H1 (cell line): ENCODE results near the gene EFHC1. TPM values are rescaled to one million over a fixed set of nuclear protein-coding genes. Genes with fewer than 3 reads are reported as not detected.

Experiments used
- CTCF ChIA-PET: fragments of 300-600 bp; sonication (Branson Sonifier 250); formaldehyde crosslinking; loops from one replicate; lab custom pipeline; 2021; ENCODE audit not compliant: partially characterized antibody; lab: Charles Lee
- POLR2A ChIA-PET: fragments of 300-600 bp; sonication (Branson Sonifier 250); formaldehyde crosslinking; loops from one replicate; lab custom pipeline; 2021; ENCODE audit warnings: inconsistent platforms; ENCODE audit not compliant: partially characterized antibody; lab: Charles Lee
- DNase-seq, 2 experiments: peaks; one replicate each; pipeline versions ENCODE4 v3.0.0 to v3.0.0-alpha.2; 2010 to 2022; ENCODE audit warnings: low spot score in 2 of 2, low read depth in 1 of 2, mixed read lengths in 1 of 2
- FAIRE-seq: peaks from 2 replicates; lab custom pipeline; 2011; peaks lifted over from hg19 to GRCh38; lab: Jason Lieb, UNC
- H2AFZ ChIP-seq: 2 replicates; pipeline ENCODE4 v1.8.1; 2012; ENCODE audit warnings: low read length, inconsistent platforms
- H2AK5ac ChIP-seq: 2 replicates; pipeline ENCODE4 v1.6.1; 2013; ENCODE audit warnings: low read depth, low read length
- H2BK120ac ChIP-seq: replicated peaks from 2 replicates; pipeline ENCODE3; 2013; ENCODE audit warnings: low read depth, low read length, inconsistent platforms
- H2BK12ac ChIP-seq: 2 replicates; pipeline ENCODE4 v1.6.1; 2013; ENCODE audit warnings: low read depth, low read length
- H2BK15ac ChIP-seq: 2 replicates; pipeline ENCODE4 v1.6.1; 2013; ENCODE audit warnings: low read length
- H2BK20ac ChIP-seq: 2 replicates; pipeline ENCODE4 v1.6.1; 2013; ENCODE audit warnings: low read length
- H2BK5ac ChIP-seq: 2 replicates; pipeline ENCODE4 v1.6.1; 2013; ENCODE audit warnings: low read depth, low read length
- H3K14ac ChIP-seq: 2 replicates; pipeline ENCODE4 v1.6.1; 2013; ENCODE audit warnings: inconsistent platforms; ENCODE audit not compliant: insufficient read length
- H3K18ac ChIP-seq: 2 replicates; pipeline ENCODE4 v1.6.1; 2013; ENCODE audit warnings: low read length; ENCODE audit errors: extremely low read depth
- H3K23ac ChIP-seq: 2 replicates; pipeline ENCODE4 v1.6.1; 2013; ENCODE audit warnings: inconsistent platforms; ENCODE audit not compliant: insufficient read length
- H3K23me2 ChIP-seq: 2 replicates; pipeline ENCODE4 v1.6.1; 2013; ENCODE audit warnings: low read depth, low read length
- H3K27ac ChIP-seq: 2 replicates; pipeline ENCODE4 v1.6.1; 2011; ENCODE audit warnings: low read depth, low read length, inconsistent platforms
- H3K27me3 ChIP-seq, 4 experiments: replicated peaks in 1 of 4; 1 replicate in 1 of 4; 2 replicates in 3 of 4; pipeline versions ENCODE4 v1.6.1 to v1.8.1; 2011 to 2013; ENCODE audit warnings: low read length in 3 of 4, mild to moderate bottlenecking in 3 of 4, inconsistent platforms in 2 of 4, mixed read lengths in 2 of 4, moderate library complexity in 1 of 4; ENCODE audit not compliant: control insufficient read depth in 3 of 4, insufficient read depth in 3 of 4; ENCODE audit errors: extremely low read depth in 1 of 4
- H3K36me3 ChIP-seq, 4 experiments: 2 replicates each; pipeline versions ENCODE4 v1.6.1 to v1.8.1; 2011 to 2013; ENCODE audit warnings: mild to moderate bottlenecking in 4 of 4, low read length in 3 of 4, moderate library complexity in 2 of 4, control low read depth in 1 of 4, inconsistent platforms in 1 of 4; ENCODE audit not compliant: insufficient read depth in 4 of 4, control insufficient read depth in 2 of 4
- H3K4ac ChIP-seq: replicated peaks from 2 replicates; pipeline ENCODE3; 2013; ENCODE audit warnings: low read length, low read depth, mixed read lengths, inconsistent platforms; ENCODE audit not compliant: insufficient read length
- H3K4me1 ChIP-seq, 4 experiments: replicated peaks in 1 of 4; 1 replicate in 1 of 4; 2 replicates in 3 of 4; pipeline versions ENCODE4 v1.6.1 to v1.8.1; 2011 to 2013; ENCODE audit warnings: low read length in 3 of 4, inconsistent platforms in 2 of 4, mixed read lengths in 1 of 4; ENCODE audit not compliant: insufficient read depth in 4 of 4, control insufficient read depth in 3 of 4
- H3K4me2 ChIP-seq, 2 experiments: 2 replicates each; pipeline versions ENCODE4 v1.6.1 to v1.8.1; 2011 to 2013; ENCODE audit warnings: low read depth in 2 of 2, low read length in 2 of 2, control low read depth in 1 of 2, inconsistent platforms in 1 of 2, mild to moderate bottlenecking in 1 of 2; ENCODE audit not compliant: insufficient read depth in 1 of 2
- H3K4me3 ChIP-seq, 4 experiments: fragments of 200-600, 300-600 bp in 1 of 4; sonication (generic), shearing (Covaris generic), sonication (Bioruptor Twin) in 1 of 4; 2 replicates each; pipeline versions ENCODE4 v1.5.1 to v1.8.1; 2011 to 2016; ENCODE audit warnings: low read length in 4 of 4, low read depth in 3 of 4, control low read depth in 2 of 4, inconsistent platforms in 2 of 4, mild to moderate bottlenecking in 2 of 4, mixed read lengths in 1 of 4, moderate library complexity in 1 of 4; ENCODE audit not compliant: insufficient read depth in 2 of 4; ENCODE audit errors: extremely low read depth in 1 of 4
- H3K56ac ChIP-seq: replicated peaks from 2 replicates; pipeline ENCODE3; 2013; ENCODE audit warnings: low read depth, mild to moderate bottlenecking, mixed read lengths, low read length, inconsistent platforms; ENCODE audit not compliant: insufficient read length
- H3K79me1 ChIP-seq: 2 replicates; pipeline ENCODE4 v1.6.1; 2013; ENCODE audit warnings: low read depth, low read length, control low read depth
- H3K79me2 ChIP-seq, 2 experiments: 2 replicates each; pipeline versions ENCODE4 v1.6.1 to v1.8.1; 2012 to 2013; ENCODE audit warnings: low read length in 2 of 2, mild to moderate bottlenecking in 2 of 2, inconsistent platforms in 1 of 2; ENCODE audit not compliant: insufficient read depth in 2 of 2, control insufficient read depth in 1 of 2
- H3K9ac ChIP-seq, 4 experiments: replicated peaks in 1 of 4; 1 replicate in 1 of 4; 2 replicates in 3 of 4; pipeline versions ENCODE4 v1.6.1 to v1.8.1; 2011 to 2013; ENCODE audit warnings: low read depth in 3 of 4, low read length in 3 of 4, control low read depth in 2 of 4, mild to moderate bottlenecking in 2 of 4, moderate library complexity in 2 of 4, inconsistent platforms in 1 of 4; ENCODE audit errors: extremely low read depth in 1 of 4
- H3K9me3 ChIP-seq, 2 experiments: 2 replicates each; pipeline versions ENCODE4 v1.6.1 to v1.8.1; 2012 to 2013; ENCODE audit warnings: mild to moderate bottlenecking in 2 of 2, moderate library complexity in 2 of 2, control low read depth in 1 of 2, inconsistent platforms in 1 of 2, low read depth in 1 of 2, low read length in 1 of 2, mixed read lengths in 1 of 2; ENCODE audit not compliant: insufficient read depth in 2 of 2
- H4K20me1 ChIP-seq, 2 experiments: replicated peaks in 1 of 2; 2 replicates each; pipeline versions ENCODE3 to v1.8.1; 2011 to 2013; ENCODE audit warnings: inconsistent platforms in 2 of 2, low read length in 2 of 2, mild to moderate bottlenecking in 1 of 2; ENCODE audit not compliant: insufficient read depth in 2 of 2, control insufficient read depth in 1 of 2
- H4K5ac ChIP-seq: 2 replicates; pipeline ENCODE4 v1.6.1; 2013; ENCODE audit warnings: low read length, low read depth, mixed read lengths, inconsistent platforms; ENCODE audit not compliant: insufficient read length
- H4K8ac ChIP-seq: 2 replicates; pipeline ENCODE4 v1.8.0; 2013; ENCODE audit warnings: mild to moderate bottlenecking, moderate library complexity, low read length, inconsistent platforms; ENCODE audit not compliant: insufficient read depth; ENCODE audit errors: extremely low read depth
- H4K91ac ChIP-seq: replicated peaks from 2 replicates; pipeline ENCODE3; 2013; ENCODE audit warnings: low read length, mixed read lengths, inconsistent platforms; ENCODE audit not compliant: insufficient read length
- PHF8 ChIP-seq: fragments of 200-600 bp; sonication (generic); conservative IDR thresholded peaks from 2 replicates; pipeline ENCODE4 v1.7.1; 2012; ENCODE audit warnings: low read depth, mild to moderate bottlenecking, inconsistent platforms, low read length, moderate library complexity
- POLR2A ChIP-seq, 2 experiments: IDR thresholded peaks; 1 replicate in 1 of 2; 2 replicates in 1 of 2; pipeline ENCODE4 v1.6.1; 2011; ENCODE audit warnings: low read depth in 2 of 2, low read length in 2 of 2, mild to moderate bottlenecking in 2 of 2; ENCODE audit errors: control extremely low read depth in 1 of 2
- POU5F1 ChIP-seq: IDR thresholded peaks from 2 replicates; pipeline ENCODE4 v1.6.1; 2011; ENCODE audit warnings: low read depth, mild to moderate bottlenecking, low read length, moderate library complexity
- YY1 ChIP-seq: IDR thresholded peaks from 2 replicates; pipeline ENCODE4 v1.6.1; 2011; ENCODE audit warnings: low read depth, mild to moderate bottlenecking, low read length
- WGBS, 2 experiments: shearing (Covaris generic) in 1 of 2; methylation state at CpG; one replicate each; pipeline versions ENCODE4 v1.1.6 to v1.1.7; 2013 to 2015; ENCODE audit warnings: low lambda C conversion rate in 2 of 2, mixed read lengths in 2 of 2, inconsistent platforms in 1 of 2, low coverage in 1 of 2, missing lambda C conversion rate in 1 of 2; ENCODE audit not compliant: insufficient replicate concordance in 2 of 2, insufficient coverage in 1 of 2, insufficient read length in 1 of 2; ENCODE audit errors: extremely low coverage in 1 of 2, missing lambda C conversion rate in 1 of 2; 5-methylcytosine and 5-hydroxymethylcytosine counted together
- polyA plus RNA-seq, 7 experiments: library from polyadenylated mRNA; depleted of rRNA in 3 of 7; stranded (reverse) in 5 of 7; unstranded in 2 of 7; fragments of >200 nt in 5 of 7; fragments of 200-250 nt in 2 of 7; gene quantifications; 1 replicate in 5 of 7; 2 replicates in 1 of 7; 4 replicates in 1 of 7; pipeline versions ENCODE4 v1.2.1 to v1.2.3, GENCODE V29; 2011 to 2013; ENCODE audit warnings: missing spikeins in 2 of 7, mixed read lengths in 2 of 7
- total RNA-seq: library from RNA; stranded (reverse); fragmentation: NEBNext Ultra II Directional; extraction: Animal tissue kit (Norgen Biotek cat#: 25700); gene quantifications from 2 replicates; pipeline ENCODE4 v1.2.1, GENCODE V29; 2021

The EFHC1 gene
- total and polyA plus RNA-seq, 2 of the 8 experiments (the other 6 are each of a cell fraction or from before 2014, with no cell fraction given) = 10.5 to 16.4 TPM

GRCh38 chr6:52571099-52571755, 151.1 kb downstream of the EFHC1 start:
- Histone ChIP-seq H3K79me1 (peaks cover 5% of the 10 kb centered on the region; the same call in 1 of the 2 replicates), H3K27ac (no peak overlapping the region), H3K23ac (no peak overlapping the region), H3K23me2 (peaks cover 2% of the 10 kb centered on the region; the same call in 1 of the 2 replicates), H2BK120ac (no peak overlapping the region), H3K4me3 (no peak overlapping the region), H4K91ac (no peak overlapping the region), H3K14ac (no peak overlapping the region), H4K8ac (no peak overlapping the region), H2BK5ac (no peak overlapping the region), H2BK15ac (no peak overlapping the region), H3K18ac (no peak overlapping the region), H4K5ac (no peak overlapping the region), H2BK12ac (peak overlapping the region; percentile 60; the same call in 1 of the 2 replicates), H3K9ac (no peak overlapping the region), H2AK5ac (no peak overlapping the region), H3K4me1 (peaks cover 12 to 34% (median 24%) of the 10 kb centered on the region in 4 experiments), H2AFZ (no peak overlapping the region), H3K36me3 (no peaks in the 10 kb centered on the region), H3K79me2 (peaks cover 16 to 92% of the 10 kb centered on the region in 2 experiments), H3K9me3 (no peaks in the 10 kb centered on the region), H3K56ac (no peak overlapping the region), H2BK20ac (no peak overlapping the region), H3K4ac (no peak overlapping the region), H3K27me3 (no peaks in the 10 kb centered on the region), H3K4me2 (no peak overlapping the region), H4K20me1 (peaks cover 2 to 8% of the 10 kb centered on the region in 2 experiments)
- WGBS, 2 experiments = 94% methylated on average over 10 of the region's 10 CpGs; no CpG with 5 or more reads in 1 of the 2 experiments
- TF ChIP-seq YY1 (no peak), POLR2A (IDR thresholded peaks at IDR 0.05; ENCODE audit: control extremely low read depth in 1 of 2, low read depth in 2 of 2, low read length in 2 of 2) (no peak), PHF8 (no peak), POU5F1 (no peak)
- DNase-seq = no peak
- POLR2A ChIA-PET = interaction anchor here (0.5 to 2.1 kb wide), 3 partner anchors 8 to 152 kb away, joined by 3 to 5 read pairs (median 3); no protein-coding TSS in a partner anchor
- FAIRE-seq = no peak
- CTCF ChIA-PET = interaction anchor here (0.9 to 7.3 kb wide), 6 partner anchors 17 to 79 kb away, joined by 3 to 85 read pairs (median 4); no protein-coding TSS in a partner anchor
